ENCODE results near the gene VRK1.
"Not testable (repeated sequence)": the region's sequence is repeated elsewhere in the genome, so short reads cannot be mapped to it uniquely, and the experiment has no call there.

Gene VRK1

DNA sequence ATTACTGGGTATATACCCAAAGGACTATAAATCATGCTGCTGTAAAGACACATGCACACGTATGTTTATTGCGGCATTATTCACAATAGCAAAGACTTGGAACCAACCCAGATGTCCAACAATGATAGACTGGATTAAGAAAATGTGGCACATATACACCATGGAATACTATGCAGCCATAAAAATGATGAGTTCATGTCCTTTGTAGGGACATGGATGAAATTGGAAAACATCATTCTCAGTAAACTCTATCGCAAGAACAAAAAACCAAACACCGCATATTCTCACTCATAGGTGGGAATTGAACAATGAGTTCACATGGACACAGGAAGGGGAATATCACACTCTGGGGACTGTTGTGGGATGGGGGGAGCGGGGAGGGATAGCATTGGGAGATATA, 86.8 kb downstream of the VRK1 start:
- not testable (repeated sequence) for DNase-seq (ENCODE audit: low read depth)

DNA sequence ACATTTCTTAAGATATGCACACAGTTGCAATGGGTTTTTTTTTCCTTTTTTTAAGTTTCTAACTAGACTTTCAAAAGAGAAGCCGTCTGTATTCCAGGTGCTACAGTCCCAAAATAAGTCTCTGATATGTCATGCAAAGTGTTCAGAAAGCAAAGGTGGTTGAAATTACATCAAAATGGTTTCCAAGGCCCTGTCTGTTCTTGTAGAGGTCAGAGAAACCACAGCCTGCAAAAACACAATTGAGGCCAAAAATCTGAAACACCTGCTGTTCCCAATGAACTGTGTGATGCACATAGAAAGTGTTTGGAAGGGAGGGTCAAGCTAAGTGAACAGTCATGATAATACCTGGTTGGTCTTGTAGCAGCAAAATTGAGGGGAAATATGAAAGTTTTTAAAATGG, 91.0 kb downstream of the VRK1 start:
- DNase-seq (ENCODE audit: low read depth): no peak

GRCh38 chr14:96888593-96888992, 91.4 kb downstream of the VRK1 start:
- DNase-seq (ENCODE audit: low read depth): no peak

GRCh38 chr14:96889091-96889490, 91.9 kb downstream of the VRK1 start:
- no peak for DNase-seq (ENCODE audit: low read depth)

DNA sequence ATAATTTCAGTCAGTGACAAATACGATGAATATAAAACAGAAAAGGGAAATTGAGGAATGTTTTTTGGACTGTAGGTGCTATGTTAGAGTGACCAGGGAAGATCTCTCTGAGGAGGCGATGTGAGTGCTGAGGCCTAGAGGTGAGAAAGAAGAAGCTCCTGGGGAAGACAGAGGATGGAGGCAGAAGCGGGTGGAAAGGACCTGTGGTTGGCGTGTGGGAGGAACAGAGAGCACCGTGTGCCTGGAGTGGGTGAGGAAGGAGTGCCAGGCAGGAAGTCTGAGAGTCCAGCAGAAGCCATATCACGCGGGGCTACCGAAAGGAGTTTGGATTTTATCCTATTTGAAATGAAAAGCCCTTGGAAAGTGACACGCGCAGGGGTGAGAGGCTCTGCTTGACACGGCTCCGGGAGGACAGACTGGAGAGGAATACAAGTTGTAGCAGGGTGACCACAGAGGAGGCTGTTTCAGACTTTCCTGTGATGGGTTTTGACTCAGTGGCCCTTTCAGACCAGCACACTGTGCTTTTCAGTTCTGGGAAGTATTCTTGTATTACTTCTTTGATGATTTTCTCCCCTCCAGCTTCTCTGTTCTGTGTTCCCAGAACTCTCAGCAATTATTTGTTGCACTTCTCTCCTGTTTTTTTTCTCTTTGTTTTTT, 96.9 kb downstream of the VRK1 start:
- DNase-seq (ENCODE audit: low read depth): no peak

- DNase-seq (ENCODE audit: low read depth): no peak
Observed at GRCh38 chr14:96894966-96895365, 97.8 kb downstream of the VRK1 start.

- DNase-seq (ENCODE audit: low read depth): no peak
Observed at GRCh38 chr14:96895658-96896271, 98.6 kb downstream of the VRK1 start.

GRCh38 chr14:96897184-96897583, 100.0 kb downstream of the VRK1 start:
- DNase-seq (ENCODE audit: low read depth): no peak

GRCh38 chr14:96901227-96901626, 104.0 kb downstream of the VRK1 start:
- DNase-seq (ENCODE audit: low read depth): no peak

- DNase-seq (ENCODE audit: low read depth): no peak
Observed at GRCh38 chr14:96902004-96902403, 104.8 kb downstream of the VRK1 start.

DNA sequence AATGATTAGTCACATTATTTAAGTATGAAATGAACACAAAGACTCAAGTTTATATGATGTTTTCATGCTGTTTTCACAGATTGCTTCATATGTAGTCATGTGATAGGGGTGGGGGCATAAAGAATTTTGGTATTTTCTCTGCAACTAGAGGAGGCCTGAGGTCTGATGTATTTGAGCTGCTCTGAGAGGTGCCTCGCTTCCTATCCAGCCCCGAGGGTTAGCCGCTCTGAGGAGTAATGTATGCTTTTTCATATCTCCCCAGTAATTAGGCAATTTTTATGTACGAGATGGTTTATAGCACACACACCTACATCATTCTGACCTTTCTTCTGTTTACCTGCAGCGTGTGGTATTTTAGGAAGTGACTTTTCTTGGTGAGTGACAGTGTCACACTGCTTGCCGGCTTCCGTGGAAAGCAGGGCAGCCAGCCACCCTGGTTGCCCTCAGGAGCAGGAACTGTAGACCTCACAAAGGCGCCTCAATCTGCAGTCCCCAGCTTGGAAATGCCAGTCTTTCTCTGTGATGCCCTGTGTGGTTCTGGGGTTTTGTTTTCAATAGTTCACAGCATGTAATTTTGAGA, 106.4 kb downstream of the VRK1 start:
- no peak for DNase-seq (ENCODE audit: low read depth)

DNA sequence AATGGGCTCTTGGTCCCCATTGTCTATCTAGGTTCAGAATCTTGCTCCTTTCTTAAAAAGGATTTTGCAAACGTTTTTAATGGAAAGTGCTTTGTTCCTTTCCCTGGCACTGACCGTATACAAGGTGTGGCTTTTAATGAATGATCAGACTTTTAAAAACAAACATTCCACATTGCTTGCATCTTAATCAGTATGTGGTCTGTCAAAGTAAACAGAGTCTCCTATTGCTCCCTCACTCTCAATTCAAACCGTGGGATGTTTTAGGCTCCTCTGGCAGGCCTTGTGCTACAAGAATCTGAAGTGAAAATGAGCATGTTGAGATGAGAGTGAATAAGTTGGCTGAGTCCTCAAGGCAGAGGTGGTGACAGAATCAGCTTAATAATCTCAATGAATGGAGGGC, 107.0 kb downstream of the VRK1 start:
- DNase-seq (ENCODE audit: low read depth): no peak

GRCh38 chr14:96905065-96905464, 107.9 kb downstream of the VRK1 start:
- DNase-seq (ENCODE audit: low read depth): no peak

- DNase-seq (ENCODE audit: low read depth): no peak
Observed at GRCh38 chr14:96905825-96906224, 108.6 kb downstream of the VRK1 start.

- no peak for DNase-seq (ENCODE audit: low read depth)
Observed at GRCh38 chr14:96906434-96906833, 109.3 kb downstream of the VRK1 start.

DNA sequence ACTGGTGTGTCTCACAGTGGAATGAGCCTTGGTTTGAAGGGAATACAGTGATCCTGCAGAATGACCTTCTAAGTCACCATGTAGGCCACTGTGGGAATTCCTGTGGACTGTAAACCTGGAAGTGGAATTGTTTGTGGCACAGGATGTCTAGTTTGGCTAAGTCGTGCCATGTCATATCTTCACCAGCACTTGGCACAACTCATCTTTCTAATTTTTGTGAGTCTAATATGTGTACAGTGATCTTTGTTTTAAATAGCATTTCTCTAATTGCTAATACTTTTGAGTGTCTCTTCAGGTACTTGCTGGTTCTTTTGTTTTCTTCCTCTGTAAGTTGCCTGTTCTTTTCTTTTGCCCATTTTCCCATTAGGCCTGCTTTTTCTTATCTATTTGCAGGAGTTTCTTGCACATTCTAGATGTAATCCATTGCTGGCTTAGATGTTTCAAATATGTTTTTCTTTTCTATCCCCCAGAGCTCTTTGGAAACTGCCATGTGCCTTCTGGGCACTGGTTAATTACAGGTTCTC, 112.7 kb downstream of the VRK1 start:
- no peak for DNase-seq (ENCODE audit: low read depth)

DNA sequence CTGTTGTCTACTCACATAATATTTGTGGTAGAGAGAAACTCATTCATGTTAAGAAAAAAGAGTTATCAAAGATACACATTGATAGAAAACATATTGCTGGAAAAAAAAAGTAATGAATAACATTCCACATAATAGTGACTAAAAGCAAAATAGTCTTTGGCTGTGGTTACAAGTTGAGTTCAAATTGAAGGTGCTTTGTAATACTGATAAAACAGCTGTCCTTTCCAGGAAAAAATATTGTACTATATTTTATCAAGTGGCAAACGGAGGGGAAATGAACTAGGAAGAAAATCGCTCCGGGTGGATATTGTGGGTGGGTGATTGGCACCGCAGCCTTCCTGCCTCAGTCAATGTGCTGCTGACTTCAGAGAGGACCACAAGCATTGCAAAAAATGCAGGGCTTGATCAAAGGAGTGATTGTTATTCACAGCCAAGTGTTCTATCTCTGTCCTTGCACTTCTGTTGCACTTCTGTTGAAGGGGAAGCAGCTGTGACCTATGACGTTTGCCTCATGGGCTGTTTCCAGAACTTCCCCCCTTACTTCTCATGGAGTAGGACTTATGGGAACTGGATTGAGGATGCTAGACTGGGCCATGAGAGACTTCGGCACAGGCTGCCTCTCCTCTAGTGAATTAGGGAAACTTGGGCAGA, 114.4 kb downstream of the VRK1 start:
- DNase-seq (ENCODE audit: low read depth): no peak

DNA sequence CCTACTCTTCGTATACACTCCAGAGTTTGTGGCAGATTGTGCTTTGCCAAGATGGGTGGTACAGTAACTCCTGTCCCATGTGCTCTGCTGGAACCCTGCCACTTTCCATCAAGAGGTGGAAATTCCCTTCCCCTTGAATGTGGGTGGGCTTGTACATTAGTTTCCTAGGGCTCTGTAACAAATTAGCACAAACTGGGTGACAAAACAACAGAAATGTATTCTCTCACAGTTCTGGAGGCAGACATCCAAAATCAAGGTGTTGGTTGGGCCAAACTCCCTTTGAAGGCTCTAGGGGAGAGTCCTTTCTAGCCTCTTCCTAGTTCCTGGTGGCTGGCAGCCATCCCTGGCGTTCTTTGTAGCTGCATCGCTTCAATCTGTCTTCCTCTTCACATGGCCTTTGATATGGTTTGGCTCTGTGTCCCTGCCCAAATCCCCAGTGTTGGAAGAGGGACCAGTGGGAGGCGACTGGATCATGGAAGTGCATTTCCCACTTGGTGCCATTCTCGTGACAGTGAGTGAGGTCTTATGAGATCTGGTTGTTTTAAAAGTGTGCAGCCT, 117.5 kb downstream of the VRK1 start:
- DNase-seq (ENCODE audit: low read depth): no peak

DNA sequence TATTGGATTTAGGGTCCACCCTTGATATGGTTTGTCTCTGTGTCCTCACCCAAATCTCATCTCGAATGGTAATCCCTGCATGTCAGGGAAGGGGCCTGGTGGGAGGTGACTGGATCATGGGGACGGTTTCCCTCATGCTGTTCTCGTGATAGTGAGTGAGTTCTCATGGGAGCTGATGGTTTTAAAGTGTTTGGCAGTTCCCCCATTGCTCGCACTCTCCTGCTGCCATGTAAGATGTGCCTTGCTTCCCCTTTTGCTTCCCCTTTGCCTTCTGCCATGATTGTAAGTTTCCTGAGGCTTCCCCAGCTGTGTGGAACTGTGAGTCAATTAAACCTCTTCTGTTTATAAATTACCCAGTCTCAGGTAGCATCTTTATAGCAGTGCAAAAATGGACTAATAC, 118.3 kb downstream of the VRK1 start:
- DNase-seq (ENCODE audit: low read depth): no peak

- DNase-seq (ENCODE audit: low read depth): no peak
Observed at GRCh38 chr14:96916751-96917150, 119.6 kb downstream of the VRK1 start.

DNA sequence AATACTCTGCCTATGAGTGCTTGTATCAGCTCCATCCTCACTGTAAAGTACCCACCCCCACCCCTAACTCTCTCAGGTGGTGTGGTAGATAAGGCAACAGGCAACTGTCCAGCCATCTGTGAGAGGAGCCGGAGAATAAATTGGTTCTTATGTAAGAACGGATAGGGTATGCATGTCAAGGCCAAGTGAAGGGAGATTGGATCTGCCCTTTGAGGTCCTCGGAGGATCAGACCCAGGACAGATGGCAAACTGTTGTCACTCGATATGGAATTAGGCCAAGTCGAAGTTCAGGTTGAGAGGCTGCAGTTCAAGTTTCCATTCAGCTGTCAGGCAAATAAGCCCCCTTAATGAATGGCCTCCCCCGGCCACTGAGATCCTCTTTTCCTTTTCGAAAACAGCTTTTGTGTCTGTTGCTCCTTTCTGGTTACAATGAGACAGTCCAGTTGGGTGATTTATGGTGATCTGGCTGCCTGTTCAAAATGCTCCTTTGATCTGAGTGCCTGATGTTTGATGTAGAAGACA, 120.3 kb downstream of the VRK1 start:
- no peak for DNase-seq (ENCODE audit: low read depth)

DNA sequence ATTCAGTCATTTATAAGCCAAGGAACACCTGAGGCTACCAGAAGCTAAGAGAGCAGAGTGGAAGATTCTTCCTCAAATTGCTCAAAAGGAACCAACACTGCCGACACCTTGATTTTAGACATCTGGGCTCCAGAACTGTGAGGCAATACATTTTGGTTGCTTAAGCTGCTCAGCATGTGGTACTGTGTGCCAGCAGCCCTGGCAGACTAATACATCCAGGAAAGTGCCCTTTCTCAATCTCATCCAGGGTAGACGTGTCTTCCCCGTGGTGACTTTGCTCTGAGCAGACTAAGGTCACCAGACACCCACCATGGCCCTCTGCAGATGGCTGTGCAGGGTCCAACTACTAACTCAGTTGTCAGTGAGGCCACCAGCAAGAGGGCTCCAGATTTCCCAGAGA, 122.8 kb downstream of the VRK1 start:
- DNase-seq (ENCODE audit: low read depth): no peak

DNA sequence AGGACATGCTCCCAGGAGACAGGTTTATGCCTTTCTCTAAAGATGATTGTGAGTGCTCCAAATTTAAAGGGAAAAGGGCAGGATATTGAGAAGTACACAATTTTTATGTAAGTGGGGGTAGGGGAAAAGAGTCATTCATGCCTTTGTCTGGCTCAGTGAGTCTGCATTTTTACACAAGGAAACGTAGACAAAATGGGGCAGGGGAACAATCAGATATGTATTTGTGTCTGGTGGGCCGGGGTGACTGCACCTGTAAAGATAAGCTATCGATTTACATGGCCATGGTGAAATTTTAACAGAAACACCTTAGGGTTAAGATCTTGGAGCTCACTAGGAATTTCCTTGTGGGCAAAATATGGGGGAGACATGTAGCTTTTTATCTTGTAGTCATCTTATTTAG, 123.6 kb downstream of the VRK1 start:
- DNase-seq (ENCODE audit: low read depth): no peak
